ENCODE data around the gene NAGS. TPM values are rescaled to one million over a fixed set of nuclear protein-coding genes. Genes with fewer than 3 reads are reported as not detected.
"Not testable (repeated sequence)": the region's sequence is repeated elsewhere in the genome, so short reads cannot be mapped to it uniquely, and the experiment has no call there.

The NAGS gene
- total RNA-seq, 1 donor from 2014 or later = under 0.01 TPM

GRCh38 chr17:44034688-44035087 is 30.3 kb downstream of the NAGS start:
- not testable (repeated sequence) for H3K4me3 ChIP-seq (ENCODE audit: low read length in 3 of 3); H3K27me3 ChIP-seq (ENCODE audit: control insufficient read depth in 3 of 3, insufficient read depth in 3 of 3, low read length in 3 of 3); H3K9ac ChIP-seq (ENCODE audit: low read depth in 1 of 3, low read length in 3 of 3); H3K9me3 ChIP-seq (ENCODE audit: control insufficient read depth in 3 of 3, low read length in 3 of 3); H3K27ac ChIP-seq (ENCODE audit: low read depth, low read length)
- Histone ChIP-seq H3K4me1 (ENCODE audit: control insufficient read depth in 3 of 3, insufficient read depth in 3 of 3, low read length in 3 of 3) (peaks cover 10 to 29% (median 23%) of the 10 kb centered on the region in 3 donors), H3K36me3 (ENCODE audit: control insufficient read depth in 3 of 3, insufficient read depth in 3 of 3, low read length in 3 of 3) (peaks cover 24 to 32% (median 31%) of the 10 kb centered on the region in 3 donors)

- no peak overlapping the region for H3K27ac ChIP-seq (ENCODE audit: low read depth, low read length)
- H3K4me3 ChIP-seq (ENCODE audit: low read length in 3 of 3) = no peak overlapping the region
- no peak overlapping the region for H3K9ac ChIP-seq (ENCODE audit: low read depth in 1 of 3, low read length in 3 of 3)
- no peaks in the 10 kb centered on the region for H3K27me3 ChIP-seq (ENCODE audit: control insufficient read depth in 3 of 3, insufficient read depth in 3 of 3, low read length in 3 of 3)
- no peaks in the 10 kb centered on the region for H3K9me3 ChIP-seq (ENCODE audit: control insufficient read depth in 3 of 3, low read length in 3 of 3)
- H3K4me1 ChIP-seq (ENCODE audit: control insufficient read depth in 3 of 3, insufficient read depth in 3 of 3, low read length in 3 of 3) = peaks cover 20 to 36% (median 29%) of the 10 kb centered on the region in 3 donors
- H3K36me3 ChIP-seq (ENCODE audit: control insufficient read depth in 3 of 3, insufficient read depth in 3 of 3, low read length in 3 of 3) = peaks cover 21 to 26% (median 26%) of the 10 kb centered on the region in 3 donors
These were observed 33.0 kb downstream of the NAGS start for GRCh38 chr17:44037471-44037870.

GRCh38 chr17:44038604-44039011 is 34.2 kb downstream of the NAGS start:
- no peak overlapping the region for H3K9ac ChIP-seq (ENCODE audit: low read depth in 1 of 3, low read length in 3 of 3)
- no peaks in the 10 kb centered on the region for H3K9me3 ChIP-seq (ENCODE audit: control insufficient read depth in 3 of 3, low read length in 3 of 3)
- H3K36me3 ChIP-seq (ENCODE audit: control insufficient read depth in 3 of 3, insufficient read depth in 3 of 3, low read length in 3 of 3) = peaks cover 16 to 24% (median 24%) of the 10 kb centered on the region in 3 donors
- H3K27ac ChIP-seq (ENCODE audit: low read depth, low read length) = peak overlapping the region; percentile 28
- H3K4me3 ChIP-seq (ENCODE audit: low read length in 3 of 3) = no peak overlapping the region
- no peaks in the 10 kb centered on the region for H3K27me3 ChIP-seq (ENCODE audit: control insufficient read depth in 3 of 3, insufficient read depth in 3 of 3, low read length in 3 of 3)
- peaks cover 20 to 36% (median 29%) of the 10 kb centered on the region in 3 donors for H3K4me1 ChIP-seq (ENCODE audit: control insufficient read depth in 3 of 3, insufficient read depth in 3 of 3, low read length in 3 of 3)

GRCh38 chr17:44039829-44040635 is 35.6 kb downstream of the NAGS start:
- Histone ChIP-seq H3K36me3 (ENCODE audit: control insufficient read depth in 3 of 3, insufficient read depth in 3 of 3, low read length in 3 of 3) (peaks cover 16 to 18% (median 18%) of the 10 kb centered on the region in 3 donors), H3K27me3 (ENCODE audit: control insufficient read depth in 3 of 3, insufficient read depth in 3 of 3, low read length in 3 of 3) (no peaks in the 10 kb centered on the region), H3K9ac (ENCODE audit: low read depth in 1 of 3, low read length in 3 of 3) (peak overlapping the region in 2 of 3 donors; percentile 53 to 66), H3K4me1 (ENCODE audit: control insufficient read depth in 3 of 3, insufficient read depth in 3 of 3, low read length in 3 of 3) (peaks cover 20 to 40% (median 29%) of the 10 kb centered on the region in 3 donors), H3K9me3 (ENCODE audit: control insufficient read depth in 3 of 3, low read length in 3 of 3) (no peaks in the 10 kb centered on the region), H3K4me3 (ENCODE audit: low read length in 3 of 3) (peak overlapping the region in 2 of 3 donors; percentile 29 to 30), H3K27ac (ENCODE audit: low read depth, low read length) (peak overlapping the region; percentile 71)

- H3K36me3 ChIP-seq (ENCODE audit: control insufficient read depth in 3 of 3, insufficient read depth in 3 of 3, low read length in 3 of 3) = no peaks in the 10 kb centered on the region
- H3K9ac ChIP-seq (ENCODE audit: low read depth in 1 of 3, low read length in 3 of 3) = no peak overlapping the region
- H3K9me3 ChIP-seq (ENCODE audit: control insufficient read depth in 3 of 3, low read length in 3 of 3) = no peaks in the 10 kb centered on the region
- H3K4me3 ChIP-seq (ENCODE audit: low read length in 3 of 3) = no peak overlapping the region
- no peaks in the 10 kb centered on the region for H3K27me3 ChIP-seq (ENCODE audit: control insufficient read depth in 3 of 3, insufficient read depth in 3 of 3, low read length in 3 of 3)
- no peak overlapping the region for H3K27ac ChIP-seq (ENCODE audit: low read depth, low read length)
- H3K4me1 ChIP-seq (ENCODE audit: control insufficient read depth in 3 of 3, insufficient read depth in 3 of 3, low read length in 3 of 3) = peaks cover 18 to 26% (median 22%) of the 10 kb centered on the region in 3 donors
These were observed 38.9 kb downstream of the NAGS start for GRCh38 chr17:44043272-44043696.

- peaks cover under 1 to 2% (median under 1%) of the 10 kb centered on the region in 3 donors for H3K36me3 ChIP-seq (ENCODE audit: control insufficient read depth in 3 of 3, insufficient read depth in 3 of 3, low read length in 3 of 3)
- no peak overlapping the region for H3K4me3 ChIP-seq (ENCODE audit: low read length in 3 of 3)
- no peaks in the 10 kb centered on the region for H3K9me3 ChIP-seq (ENCODE audit: control insufficient read depth in 3 of 3, low read length in 3 of 3)
- no peak overlapping the region for H3K9ac ChIP-seq (ENCODE audit: low read depth in 1 of 3, low read length in 3 of 3)
- H3K27ac ChIP-seq (ENCODE audit: low read depth, low read length) = no peak overlapping the region
- H3K27me3 ChIP-seq (ENCODE audit: control insufficient read depth in 3 of 3, insufficient read depth in 3 of 3, low read length in 3 of 3) = no peaks in the 10 kb centered on the region
- H3K4me1 ChIP-seq (ENCODE audit: control insufficient read depth in 3 of 3, insufficient read depth in 3 of 3, low read length in 3 of 3) = peaks cover 15 to 21% (median 18%) of the 10 kb centered on the region in 3 donors
These were observed 39.6 kb downstream of the NAGS start for GRCh38 chr17:44044071-44044470.

GRCh38 chr17:44045486-44045885 is 41.1 kb downstream of the NAGS start:
- no peaks in the 10 kb centered on the region for H3K9me3 ChIP-seq (ENCODE audit: control insufficient read depth in 3 of 3, low read length in 3 of 3)
- H3K4me1 ChIP-seq (ENCODE audit: control insufficient read depth in 3 of 3, insufficient read depth in 3 of 3, low read length in 3 of 3) = peaks cover 6 to 17% (median 8%) of the 10 kb centered on the region in 3 donors
- peaks cover 9 to 10% (median 10%) of the 10 kb centered on the region in 3 donors for H3K36me3 ChIP-seq (ENCODE audit: control insufficient read depth in 3 of 3, insufficient read depth in 3 of 3, low read length in 3 of 3)
- H3K4me3 ChIP-seq (ENCODE audit: low read length in 3 of 3) = no peak overlapping the region
- no peak overlapping the region for H3K9ac ChIP-seq (ENCODE audit: low read depth in 1 of 3, low read length in 3 of 3)
- H3K27me3 ChIP-seq (ENCODE audit: control insufficient read depth in 3 of 3, insufficient read depth in 3 of 3, low read length in 3 of 3) = no peaks in the 10 kb centered on the region
- H3K27ac ChIP-seq (ENCODE audit: low read depth, low read length) = no peak overlapping the region

- H3K4me1 ChIP-seq (ENCODE audit: control insufficient read depth in 3 of 3, insufficient read depth in 3 of 3, low read length in 3 of 3); H3K4me3 ChIP-seq (ENCODE audit: low read length in 3 of 3); H3K27me3 ChIP-seq (ENCODE audit: control insufficient read depth in 3 of 3, insufficient read depth in 3 of 3, low read length in 3 of 3); H3K27ac ChIP-seq (ENCODE audit: low read depth, low read length); H3K9ac ChIP-seq (ENCODE audit: low read depth in 1 of 3, low read length in 3 of 3); H3K9me3 ChIP-seq (ENCODE audit: control insufficient read depth in 3 of 3, low read length in 3 of 3): not testable (repeated sequence)
- peaks cover 9 to 21% (median 14%) of the 10 kb centered on the region in 3 donors for H3K36me3 ChIP-seq (ENCODE audit: control insufficient read depth in 3 of 3, insufficient read depth in 3 of 3, low read length in 3 of 3)
These were observed 42.5 kb downstream of the NAGS start for GRCh38 chr17:44046893-44047292.

- H3K27me3 ChIP-seq (ENCODE audit: control insufficient read depth in 3 of 3, insufficient read depth in 3 of 3, low read length in 3 of 3) = no peaks in the 10 kb centered on the region
- H3K36me3 ChIP-seq (ENCODE audit: control insufficient read depth in 3 of 3, insufficient read depth in 3 of 3, low read length in 3 of 3) = peaks cover 11 to 27% (median 20%) of the 10 kb centered on the region in 3 donors
- H3K4me3 ChIP-seq (ENCODE audit: low read length in 3 of 3) = no peak overlapping the region
- no peak overlapping the region for H3K9ac ChIP-seq (ENCODE audit: low read depth in 1 of 3, low read length in 3 of 3)
- H3K9me3 ChIP-seq (ENCODE audit: control insufficient read depth in 3 of 3, low read length in 3 of 3) = no peaks in the 10 kb centered on the region
- H3K27ac ChIP-seq (ENCODE audit: low read depth, low read length) = no peak overlapping the region
- peaks cover 0 to 12% (median 6%) of the 10 kb centered on the region in 3 donors for H3K4me1 ChIP-seq (ENCODE audit: control insufficient read depth in 3 of 3, insufficient read depth in 3 of 3, low read length in 3 of 3)
These were observed 45.1 kb downstream of the NAGS start for GRCh38 chr17:44049294-44050060.
